ENCODE measurements around the gene STX18.
"Not testable (repeated sequence)": the region's sequence is repeated elsewhere in the genome, so short reads cannot be mapped to it uniquely, and the experiment has no call there.

The STX18 gene

GRCh38 chr4:4480685-4481398 lies 61.0 kb downstream of the STX18 start:
- no peak for DNase-seq (ENCODE audit: low read depth, low spot score)

GRCh38 chr4:4480205-4480604 lies 61.6 kb downstream of the STX18 start:
- DNase-seq (ENCODE audit: low read depth, low spot score) = no peak

- no peak for DNase-seq (ENCODE audit: low read depth, low spot score)
Measured at GRCh38 chr4:4479366-4479765, 62.5 kb downstream of the STX18 start.

GRCh38 chr4:4477796-4478195 lies 64.1 kb downstream of the STX18 start:
- DNase-seq (ENCODE audit: low read depth, low spot score) = no peak

GRCh38 chr4:4477391-4477790 lies 64.5 kb downstream of the STX18 start:
- no peak for DNase-seq (ENCODE audit: low read depth, low spot score)

- no peak for DNase-seq (ENCODE audit: low read depth, low spot score)
Measured at GRCh38 chr4:4474476-4474875, 67.4 kb downstream of the STX18 start.

GRCh38 chr4:4472344-4472958 lies 69.4 kb downstream of the STX18 start:
- DNase-seq (ENCODE audit: low read depth, low spot score) = no peak

GRCh38 chr4:4471195-4471594 lies 70.7 kb downstream of the STX18 start:
- DNase-seq (ENCODE audit: low read depth, low spot score) = no peak

GRCh38 chr4:4470208-4470607 lies 71.6 kb downstream of the STX18 start:
- no peak for DNase-seq (ENCODE audit: low read depth, low spot score)

- DNase-seq (ENCODE audit: low read depth, low spot score) = not testable (repeated sequence)
Measured at GRCh38 chr4:4465238-4465637, 76.6 kb downstream of the STX18 start.

- DNase-seq (ENCODE audit: low read depth, low spot score) = no peak
Measured at GRCh38 chr4:4462970-4463369, 78.9 kb downstream of the STX18 start.

- DNase-seq (ENCODE audit: low read depth, low spot score) = no peak
Measured at GRCh38 chr4:4461850-4462249, 80.0 kb downstream of the STX18 start.

- DNase-seq (ENCODE audit: low read depth, low spot score) = no peak
Measured at GRCh38 chr4:4461178-4461577, 80.7 kb downstream of the STX18 start.

GRCh38 chr4:4460759-4461158 lies 81.1 kb downstream of the STX18 start:
- no peak for DNase-seq (ENCODE audit: low read depth, low spot score)

- no peak for DNase-seq (ENCODE audit: low read depth, low spot score)
Measured at GRCh38 chr4:4459181-4459580, 82.7 kb downstream of the STX18 start.

GRCh38 chr4:4457803-4458553 lies 83.9 kb downstream of the STX18 start:
- DNase-seq (ENCODE audit: low read depth, low spot score) = no peak

GRCh38 chr4:4456816-4457578 lies 84.9 kb downstream of the STX18 start:
- no peak for DNase-seq (ENCODE audit: low read depth, low spot score)

GRCh38 chr4:4456351-4456750 lies 85.5 kb downstream of the STX18 start:
- DNase-seq (ENCODE audit: low read depth, low spot score) = no peak

- DNase-seq (ENCODE audit: low read depth, low spot score) = no peak
Measured at GRCh38 chr4:4455210-4455865, 86.5 kb downstream of the STX18 start.

- DNase-seq (ENCODE audit: low read depth, low spot score) = no peak
Measured at GRCh38 chr4:4446434-4446833, 95.4 kb downstream of the STX18 start.

- DNase-seq (ENCODE audit: low read depth, low spot score) = no peak
Measured at GRCh38 chr4:4443821-4444220, 98.0 kb downstream of the STX18 start.

Measured in activated naive CD8-positive, alpha-beta T cell treated with anti-CD3 and anti-CD28 coated beads, Interleukin-2, amount 50 U/mL, for 16 hours (primary cell).